HG02759 (cell line): Measurements from ENCODE around the gene SETBP1.

Source experiments
- ATAC-seq: cut with Tn5 transposase; IDR thresholded peaks from one replicate; pipeline ENCODE4 v1.9.1; 2021; ENCODE audit warnings: mild to moderate bottlenecking, moderate library complexity; ENCODE audit not compliant: unreplicated experiment

Gene SETBP1

GRCh38 chr18:44730803-44731529, 50.3 kb downstream of the SETBP1 start:
- ATAC-seq: no peak

- peak; percentile 56 for ATAC-seq
These were observed 51.0 kb downstream of the SETBP1 start for GRCh38 chr18:44731530-44732237.

- ATAC-seq: no peak
These were observed 51.5 kb downstream of the SETBP1 start for GRCh38 chr18:44732238-44732563.

- ATAC-seq: no peak
These were observed 51.9 kb downstream of the SETBP1 start for GRCh38 chr18:44732599-44732998.

GRCh38 chr18:44733069-44733753, 52.5 kb downstream of the SETBP1 start:
- no peak for ATAC-seq

GRCh38 chr18:44733754-44734465, 53.2 kb downstream of the SETBP1 start:
- ATAC-seq: no peak

GRCh38 chr18:44735096-44735495, 54.4 kb downstream of the SETBP1 start:
- ATAC-seq: no peak

GRCh38 chr18:44736664-44737380, 56.1 kb downstream of the SETBP1 start:
- ATAC-seq: no peak

GRCh38 chr18:44737623-44738022, 56.9 kb downstream of the SETBP1 start:
- ATAC-seq: no peak

GRCh38 chr18:44740000-44740399, 59.3 kb downstream of the SETBP1 start:
- ATAC-seq: no peak

- ATAC-seq: no peak
These were observed 60.4 kb downstream of the SETBP1 start for GRCh38 chr18:44741085-44741484.

- no peak for ATAC-seq
These were observed 60.8 kb downstream of the SETBP1 start for GRCh38 chr18:44741511-44741910.

- ATAC-seq: no peak
These were observed 61.4 kb downstream of the SETBP1 start for GRCh38 chr18:44742126-44742525.

- ATAC-seq: no peak
These were observed 62.1 kb downstream of the SETBP1 start for GRCh38 chr18:44742718-44743311.

GRCh38 chr18:44743631-44744030, 62.9 kb downstream of the SETBP1 start:
- no peak for ATAC-seq

GRCh38 chr18:44744161-44745121, 63.8 kb downstream of the SETBP1 start:
- no peak for ATAC-seq

GRCh38 chr18:44747157-44747556, 66.5 kb downstream of the SETBP1 start:
- ATAC-seq: no peak

- ATAC-seq: no peak
These were observed 67.9 kb downstream of the SETBP1 start for GRCh38 chr18:44748582-44748981.

GRCh38 chr18:44750774-44751173, 70.1 kb downstream of the SETBP1 start:
- ATAC-seq: no peak
